ENCODE results near the gene ZBTB8B. TPM values are rescaled to one million over a fixed set of nuclear protein-coding genes. Genes with fewer than 3 reads are reported as not detected.

Gene ZBTB8B
- total RNA-seq, 1 donor from 2014 or later = not detected

GRCh38 chr1:32489774-32490454 is 25.0 kb downstream of the ZBTB8B start:
- DNase-seq (no peak), ATAC-seq (no peak)
- no peaks in the 10 kb centered on the region for H3K27me3 ChIP-seq
- no peak for TF ChIP-seq CTCF (IDR thresholded peaks at IDR 0.05)
- H3K9me3 ChIP-seq = no peaks in the 10 kb centered on the region
- H3K27ac ChIP-seq = no peak overlapping the region
- no peak overlapping the region for H3K4me3 ChIP-seq
- intact Hi-C loops (cut with DNase I) = no loop called here
- no peaks in the 10 kb centered on the region for H3K36me3 ChIP-seq
- no peaks in the 10 kb centered on the region for H3K4me1 ChIP-seq

- no peak for TF ChIP-seq CTCF (IDR thresholded peaks at IDR 0.05)
- no peak for DNase-seq
- intact Hi-C loops (cut with DNase I) = no loop called here
- Histone ChIP-seq H3K27me3 (no peaks in the 10 kb centered on the region), H3K4me3 (no peak overlapping the region), H3K36me3 (no peaks in the 10 kb centered on the region), H3K27ac (no peak overlapping the region), H3K9me3 (no peaks in the 10 kb centered on the region), H3K4me1 (no peaks in the 10 kb centered on the region)
- no peak for ATAC-seq
Observed at GRCh38 chr1:32491386-32491785, 26.5 kb downstream of the ZBTB8B start.

DNA sequence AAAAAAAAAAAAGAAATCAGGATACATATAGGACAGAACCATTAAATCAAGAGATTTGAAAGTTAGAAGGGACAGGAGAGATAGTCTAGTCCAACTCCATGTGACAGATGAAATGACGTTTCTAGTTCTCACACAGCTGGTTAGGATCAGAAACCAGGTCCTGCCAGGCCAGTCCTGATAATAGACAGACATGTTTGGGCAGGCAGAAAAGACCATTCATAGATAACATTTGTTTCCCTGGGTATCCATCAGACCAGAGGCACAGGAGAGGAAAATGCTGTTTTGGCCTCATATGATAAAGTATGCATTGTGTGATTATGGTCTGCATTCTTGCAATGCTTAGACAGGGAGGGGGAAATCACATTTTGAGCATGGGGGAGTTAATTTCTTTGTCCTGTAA is 29.3 kb downstream of the ZBTB8B start:
- H3K4me1 ChIP-seq = no peaks in the 10 kb centered on the region
- no peak for DNase-seq
- H3K9me3 ChIP-seq = no peaks in the 10 kb centered on the region
- no peak for ATAC-seq
- H3K4me3 ChIP-seq = no peak overlapping the region
- no peak overlapping the region for H3K27ac ChIP-seq
- H3K36me3 ChIP-seq = no peaks in the 10 kb centered on the region
- TF ChIP-seq CTCF (IDR thresholded peaks at IDR 0.05) = no peak
- H3K27me3 ChIP-seq = no peaks in the 10 kb centered on the region
- intact Hi-C loops (cut with DNase I) = no loop called here

DNA sequence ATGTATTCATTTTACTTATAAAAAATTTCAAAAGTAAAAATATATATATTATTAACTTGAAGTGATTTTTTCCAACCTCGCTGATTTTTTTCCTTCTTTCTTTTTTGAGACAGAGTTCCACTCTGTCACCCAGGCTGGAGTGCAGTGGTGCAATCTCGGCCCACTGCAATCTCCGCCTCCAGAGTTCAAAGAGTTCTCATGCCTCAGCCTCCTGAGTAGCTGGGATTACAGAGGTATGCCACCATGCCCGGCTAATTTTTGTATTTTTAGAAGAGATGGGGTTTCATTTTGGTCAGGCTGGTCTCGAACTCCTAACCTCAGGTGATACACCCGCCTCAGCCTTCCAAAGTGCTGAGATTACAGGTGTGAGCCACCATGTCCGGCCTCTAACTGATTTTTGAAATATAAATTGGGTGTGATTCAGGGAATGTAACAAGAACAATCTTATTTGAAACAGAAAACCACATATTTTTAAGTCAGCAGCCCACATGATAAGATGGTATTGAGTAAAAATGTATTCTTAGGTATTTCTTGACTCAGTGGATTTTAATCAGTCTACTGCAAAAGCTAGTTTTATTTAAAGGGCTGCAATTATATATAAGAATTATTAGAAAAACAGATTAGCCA is 30.0 kb downstream of the ZBTB8B start:
- intact Hi-C loops (cut with DNase I) = no loop called here
- no peak for TF ChIP-seq CTCF (IDR thresholded peaks at IDR 0.05)
- no peak for ATAC-seq

GRCh38 chr1:32496127-32496526 is 31.3 kb downstream of the ZBTB8B start:
- DNase-seq (no peak), ATAC-seq (no peak)
- H3K36me3 ChIP-seq = no peaks in the 10 kb centered on the region
- intact Hi-C loops (cut with DNase I) = no loop called here
- H3K4me3 ChIP-seq = no peak overlapping the region
- no peak overlapping the region for H3K27ac ChIP-seq
- no peak for TF ChIP-seq CTCF (IDR thresholded peaks at IDR 0.05)
- no peaks in the 10 kb centered on the region for H3K9me3 ChIP-seq
- peaks cover 3% of the 10 kb centered on the region for H3K4me1 ChIP-seq
- H3K27me3 ChIP-seq = no peaks in the 10 kb centered on the region

More for the DNA sequence above, 30.0 kb downstream of the ZBTB8B start:
- Histone ChIP-seq H3K9me3 (no peaks in the 10 kb centered on the region), H3K4me1 (no peaks in the 10 kb centered on the region), H3K27ac (no peak overlapping the region), H3K4me3 (no peak overlapping the region), H3K36me3 (no peaks in the 10 kb centered on the region), H3K27me3 (no peaks in the 10 kb centered on the region)
- DNase-seq = no peak
